ENCODE data around the gene ME1. TPM values are rescaled to one million over a fixed set of nuclear protein-coding genes. Genes with fewer than 3 reads are reported as not detected.

ME1 gene
- total and polyA plus RNA-seq, 8 donors: 5.2 to 31.7 (median 12.7) TPM

DNA sequence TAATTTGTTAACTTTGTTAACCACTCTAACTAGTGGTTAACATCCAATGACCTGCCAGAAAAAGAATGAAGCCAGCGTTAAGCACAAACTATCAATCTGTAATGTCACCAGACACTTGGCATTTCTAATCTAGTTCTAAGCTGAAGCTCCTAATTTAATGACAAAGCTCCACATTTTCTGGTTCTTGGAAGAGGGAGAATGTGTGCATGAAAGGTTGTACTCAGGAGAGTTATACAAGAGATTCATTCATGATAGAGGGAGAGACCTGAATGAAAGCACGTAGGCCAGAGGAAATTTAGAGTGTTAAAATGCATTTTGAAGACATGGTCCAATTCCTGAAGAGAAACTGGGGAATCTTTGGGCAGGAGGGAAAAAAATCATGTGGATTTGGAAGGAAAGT is 8.3 kb upstream of the ME1 start:
- no peak for DNase-seq
- intact Hi-C loops (cut with DNase I; ENCODE audit: low total_unique reads): no loop called here
- no peaks in the 10 kb centered on the region for H3K36me3 ChIP-seq

DNA sequence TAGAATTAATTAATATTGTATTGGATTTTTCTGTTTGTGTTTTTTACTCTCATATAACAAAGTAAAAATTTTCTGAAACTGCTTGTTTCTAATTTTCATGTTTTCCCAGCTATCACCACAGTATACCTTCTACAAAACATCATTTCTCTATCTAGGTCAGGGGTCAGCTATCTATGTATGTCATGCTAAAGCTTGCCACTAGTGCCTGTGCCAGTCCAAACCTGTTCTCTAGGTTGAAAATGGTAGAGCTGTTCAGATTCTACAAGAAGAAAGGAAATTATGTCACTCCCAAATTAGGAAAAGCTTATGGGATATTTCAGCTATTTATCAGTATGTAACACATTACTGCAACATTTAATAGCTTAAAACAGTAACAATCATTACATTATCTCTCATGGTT is 5.8 kb upstream of the ME1 start:
- intact Hi-C loops (cut with DNase I; ENCODE audit: low total_unique reads): no loop called here

More for the DNA sequence above, 8.3 kb upstream of the ME1 start:
- Histone ChIP-seq H3K27me3 (no peaks in the 10 kb centered on the region), H3K4me1 (peaks cover 0 to 9% (median 3%) of the 10 kb centered on the region in 4 donors), H3K4me3 (no peak overlapping the region), H3K9me3 (no peaks in the 10 kb centered on the region), H3K27ac (no peak overlapping the region)
- TF ChIP-seq EP300 (IDR thresholded peaks at IDR 0.05) (no peak), POLR2A (IDR thresholded peaks at IDR 0.05) (no peak), POLR2AphosphoS5 (IDR thresholded peaks at IDR 0.05) (no peak)
- TF ChIP-seq, protein P1, sequence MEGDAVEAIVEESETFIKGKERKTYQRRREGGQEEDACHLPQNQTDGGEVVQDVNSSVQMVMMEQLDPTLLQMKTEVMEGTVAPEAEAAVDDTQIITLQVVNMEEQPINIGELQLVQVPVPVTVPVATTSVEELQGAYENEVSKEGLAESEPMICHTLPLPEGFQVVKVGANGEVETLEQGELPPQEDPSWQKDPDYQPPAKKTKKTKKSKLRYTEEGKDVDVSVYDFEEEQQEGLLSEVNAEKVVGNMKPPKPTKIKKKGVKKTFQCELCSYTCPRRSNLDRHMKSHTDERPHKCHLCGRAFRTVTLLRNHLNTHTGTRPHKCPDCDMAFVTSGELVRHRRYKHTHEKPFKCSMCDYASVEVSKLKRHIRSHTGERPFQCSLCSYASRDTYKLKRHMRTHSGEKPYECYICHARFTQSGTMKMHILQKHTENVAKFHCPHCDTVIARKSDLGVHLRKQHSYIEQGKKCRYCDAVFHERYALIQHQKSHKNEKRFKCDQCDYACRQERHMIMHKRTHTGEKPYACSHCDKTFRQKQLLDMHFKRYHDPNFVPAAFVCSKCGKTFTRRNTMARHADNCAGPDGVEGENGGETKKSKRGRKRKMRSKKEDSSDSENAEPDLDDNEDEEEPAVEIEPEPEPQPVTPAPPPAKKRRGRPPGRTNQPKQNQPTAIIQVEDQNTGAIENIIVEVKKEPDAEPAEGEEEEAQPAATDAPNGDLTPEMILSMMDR (IDR thresholded peaks at IDR 0.05): no peak
- WGBS, 5 donors: 53 to 69% (median 61%) methylated on average over 2 of the region's 2 CpGs

DNA sequence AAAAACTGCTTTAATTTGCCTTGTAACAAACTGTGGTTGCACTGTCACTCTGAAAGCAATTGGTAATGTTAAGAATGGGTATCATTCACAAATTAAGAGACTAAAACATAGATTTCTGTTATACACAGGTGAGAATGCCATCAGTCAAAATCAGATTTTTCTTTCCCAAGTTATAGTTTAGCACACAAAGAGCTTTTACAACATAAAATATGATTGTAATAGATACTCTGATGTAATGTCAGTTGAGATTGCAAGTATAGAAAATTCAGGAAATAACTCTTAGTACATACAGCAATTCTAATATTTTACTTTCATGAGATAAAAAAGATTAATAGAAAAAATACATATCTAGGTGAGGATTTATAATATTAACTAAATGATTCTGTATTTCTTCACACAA is 2.3 kb upstream of the ME1 start:
- no peaks in the 10 kb centered on the region for H3K9me3 ChIP-seq
- H3K4me1 ChIP-seq: peaks cover 6 to 59% (median 25%) of the 10 kb centered on the region in 4 donors
- no peak for DNase-seq
- H3K36me3 ChIP-seq: no peaks in the 10 kb centered on the region
- no peak overlapping the region for H3K4me3 ChIP-seq
- no peak for TF ChIP-seq POLR2AphosphoS5 (IDR thresholded peaks at IDR 0.05)
- no peak for TF ChIP-seq EP300 (IDR thresholded peaks at IDR 0.05)
- no peak for TF ChIP-seq POLR2A (IDR thresholded peaks at IDR 0.05)
- TF ChIP-seq, protein P1 (IDR thresholded peaks at IDR 0.05): no peak
- peaks cover 0 to 13% (median 8%) of the 10 kb centered on the region in 3 donors for H3K27me3 ChIP-seq
- peak overlapping the region in 1 of 5 donors; percentile 85 for H3K27ac ChIP-seq
- intact Hi-C loops (cut with DNase I; ENCODE audit: low total_unique reads): no loop called here

More for the DNA sequence above, 5.8 kb upstream of the ME1 start:
- no peak for TF ChIP-seq POLR2A (IDR thresholded peaks at IDR 0.05)
- H3K27me3 ChIP-seq: no peaks in the 10 kb centered on the region
- DNase-seq: no peak
- no peaks in the 10 kb centered on the region for H3K9me3 ChIP-seq
- H3K4me1 ChIP-seq: peaks cover under 1 to 24% (median 9%) of the 10 kb centered on the region in 4 donors
- H3K4me3 ChIP-seq: no peak overlapping the region
- no peak overlapping the region for H3K27ac ChIP-seq
- no peaks in the 10 kb centered on the region for H3K36me3 ChIP-seq

DNA sequence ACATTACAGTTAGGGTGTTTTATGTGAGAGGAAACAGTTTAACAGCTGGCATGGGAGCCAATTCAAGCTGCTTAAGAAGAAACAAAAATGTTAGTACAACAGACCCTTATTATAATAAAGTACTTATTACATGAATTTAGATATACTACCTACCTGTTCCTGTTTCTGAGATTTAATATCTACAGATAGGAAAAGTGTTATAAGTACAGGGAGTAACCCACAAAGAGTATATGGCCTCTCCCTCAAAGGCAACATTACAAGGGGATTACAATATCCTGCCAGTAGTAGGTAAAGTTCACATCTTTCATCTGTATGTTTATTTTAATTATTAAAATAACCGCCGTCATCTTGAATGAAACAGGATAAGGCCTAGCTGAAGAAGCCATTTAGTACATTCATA is 1.8 kb upstream of the ME1 start:
- DNase-seq: peak in 1 of 2 donors; percentile 60
- intact Hi-C loops (cut with DNase I; ENCODE audit: low total_unique reads): no loop called here
- Histone ChIP-seq H3K36me3 (no peaks in the 10 kb centered on the region), H3K9me3 (no peaks in the 10 kb centered on the region), H3K4me1 (peaks cover 6 to 60% (median 25%) of the 10 kb centered on the region in 4 donors), H3K27me3 (peaks cover 0 to 13% (median 8%) of the 10 kb centered on the region in 3 donors), H3K27ac (peak overlapping the region in 3 of 5 donors; percentile 84 to 85 (median 85)), H3K4me3 (no peak overlapping the region)
- TF ChIP-seq POLR2AphosphoS5 (IDR thresholded peaks at IDR 0.05) (peak in 1 of 3 donors; percentile 10), POLR2A (IDR thresholded peaks at IDR 0.05) (no peak), EP300 (IDR thresholded peaks at IDR 0.05) (no peak)
- TF ChIP-seq, protein P1 (IDR thresholded peaks at IDR 0.05): no peak
- 33 to 67% (median 49%) methylated on average over 2 of the region's 2 CpGs for WGBS, 5 donors

DNA sequence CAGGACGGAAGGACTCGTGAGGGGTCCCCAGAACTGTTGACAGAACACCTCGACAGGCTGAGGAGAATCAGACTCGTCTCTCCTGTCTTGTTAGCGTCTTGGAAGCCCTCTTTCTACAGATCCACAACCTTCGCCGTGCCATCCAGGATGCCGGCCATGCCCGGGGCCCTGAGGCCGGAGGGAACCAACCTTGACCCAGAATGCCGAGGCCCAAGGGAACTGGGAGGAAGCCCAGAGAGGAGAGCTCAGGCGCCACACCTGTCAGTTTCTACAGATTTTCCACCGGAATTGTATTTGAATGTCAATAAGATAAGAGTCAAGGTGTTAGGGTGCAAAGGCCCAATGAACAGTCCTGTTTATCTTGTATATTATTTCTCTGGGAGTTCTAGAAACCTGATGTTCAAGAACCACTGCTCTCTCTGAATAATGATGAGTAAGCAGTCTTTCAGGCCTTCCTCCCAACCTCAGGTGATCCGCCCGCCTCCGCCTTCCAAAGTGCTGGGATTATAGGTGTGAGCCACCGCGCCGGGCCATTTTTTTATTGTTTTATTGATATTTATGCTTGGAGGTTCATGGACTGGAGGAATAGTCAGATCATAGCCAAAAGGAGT is 799 bp upstream of the ME1 start:
- no peak for TF ChIP-seq EP300 (IDR thresholded peaks at IDR 0.05)
- no peak for TF ChIP-seq POLR2AphosphoS5 (IDR thresholded peaks at IDR 0.05)
- TF ChIP-seq, protein P1 (IDR thresholded peaks at IDR 0.05): no peak
- TF ChIP-seq POLR2A (IDR thresholded peaks at IDR 0.05): no peak
- peak; percentile 48 for DNase-seq
- peak overlapping the region; percentile 64 to 71 (median 68) for H3K4me3 ChIP-seq
- H3K4me1 ChIP-seq: peaks cover 6 to 60% (median 25%) of the 10 kb centered on the region in 4 donors
- H3K9me3 ChIP-seq: no peaks in the 10 kb centered on the region
- H3K27ac ChIP-seq: peak overlapping the region; percentile 69 to 85 (median 84)
- WGBS, 5 donors: 62 to 82% (median 66%) methylated on average over 13 to 19 of the region's 19 CpGs
- no peaks in the 10 kb centered on the region for H3K36me3 ChIP-seq
- peaks cover 0 to 13% (median 8%) of the 10 kb centered on the region in 3 donors for H3K27me3 ChIP-seq
- intact Hi-C loops (cut with DNase I; ENCODE audit: low total_unique reads): no loop called here

All from stomach (tissue), 9 donors.